Mesodermal cell (in vitro differentiated cells): ENCODE results near the gene DLST. TPM values are rescaled to one million over a fixed set of nuclear protein-coding genes. Genes with fewer than 3 reads are reported as not detected.

Experiments used
- H3K27ac ChIP-seq: 2 replicates; pipeline ENCODE4 v1.7.0; 2013; ENCODE audit warnings: mild to moderate bottlenecking, low read depth, low read length, moderate library complexity; ENCODE audit not compliant: severe bottlenecking
- H3K36me3 ChIP-seq: 2 replicates; pipeline ENCODE4 v1.7.1; 2013; ENCODE audit warnings: mild to moderate bottlenecking, low read length, moderate library complexity; ENCODE audit not compliant: control insufficient read depth, insufficient read depth
- H3K4me1 ChIP-seq: one replicate; pipeline ENCODE4 v1.7.1; 2013; ENCODE audit warnings: mild to moderate bottlenecking, low read length; ENCODE audit not compliant: insufficient read depth, control insufficient read depth, poor library complexity, severe bottlenecking
- H3K4me3 ChIP-seq: 2 replicates; pipeline ENCODE4 v1.7.0; 2013; ENCODE audit warnings: low read length, control low read depth, mild to moderate bottlenecking; ENCODE audit not compliant: insufficient read depth, poor library complexity, severe bottlenecking; ENCODE audit errors: extremely low read depth
- H3K9me3 ChIP-seq: 2 replicates; pipeline ENCODE4 v1.7.1; 2013; ENCODE audit warnings: mild to moderate bottlenecking, low read length, moderate library complexity; ENCODE audit not compliant: control insufficient read depth
- WGBS, 2 experiments: methylation state at CpG; one replicate each; pipeline ENCODE4 v1.1.5; 2013; ENCODE audit warnings: missing lambda C conversion rate in 2 of 2; ENCODE audit not compliant: insufficient coverage in 2 of 2; 5-methylcytosine and 5-hydroxymethylcytosine counted together
- polyA plus RNA-seq, 2 experiments: library from polyadenylated mRNA; stranded (reverse); fragments of 50-300 nt; gene quantifications; one replicate each; pipeline ENCODE4 v1.2.3, GENCODE V29; 2013

DLST gene
- polyA plus RNA-seq (2013, experiment 1 of 2): 83.8 TPM
- 76.4 TPM for polyA plus RNA-seq (2013, experiment 2 of 2)

DNA sequence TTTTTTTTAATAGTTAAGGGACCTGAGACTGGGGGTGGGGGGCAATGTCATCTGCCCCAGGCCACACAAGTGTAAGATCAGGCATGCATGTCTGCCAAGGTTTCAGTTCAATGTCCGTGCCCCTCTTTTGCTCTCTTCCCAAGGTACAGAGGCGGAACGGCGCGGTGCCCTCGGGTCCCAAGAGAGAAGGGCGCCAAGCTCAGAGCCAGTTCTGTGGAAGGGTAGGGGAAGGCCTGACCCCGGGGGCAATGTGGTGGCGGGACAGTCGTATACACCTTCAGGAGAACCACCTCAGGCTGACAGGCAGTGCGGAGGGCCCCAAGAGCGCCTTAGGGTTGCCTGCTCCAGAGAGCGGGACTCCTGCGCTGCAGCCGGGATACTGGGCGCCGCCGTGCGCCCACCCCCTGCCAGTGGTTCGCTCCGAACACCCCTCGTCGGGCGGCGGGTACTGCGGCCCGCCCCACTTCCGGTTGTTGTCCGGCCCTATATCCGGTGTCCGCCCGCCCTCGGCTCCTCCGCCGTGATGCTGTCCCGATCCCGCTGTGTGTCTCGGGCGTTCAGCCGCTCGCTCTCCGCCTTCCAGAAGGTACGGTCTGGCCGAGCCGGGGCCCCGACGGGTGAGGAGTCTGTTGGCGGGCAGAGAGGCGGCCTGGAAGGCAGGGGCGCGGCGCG lies at the start of gene DLST:
Gene DLST (plus strand): TSS at position 486 of the 672 bp plus-strand sequence. CDS start 38 bp downstream, at position 524.
- H3K4me3 ChIP-seq: peak within 1 kb of the TSS; percentile 95
- H3K9me3 ChIP-seq: no peaks in the 10 kb centered on the region
- WGBS, 2 experiments: 0% methylated on average over 45 to 46 of the region's 53 CpGs
- peaks cover 25% of the 10 kb centered on the region for H3K4me1 ChIP-seq
- peak within 1 kb of the TSS; percentile 83 for H3K27ac ChIP-seq
- peaks cover 30% of the 10 kb centered on the region for H3K36me3 ChIP-seq

DNA sequence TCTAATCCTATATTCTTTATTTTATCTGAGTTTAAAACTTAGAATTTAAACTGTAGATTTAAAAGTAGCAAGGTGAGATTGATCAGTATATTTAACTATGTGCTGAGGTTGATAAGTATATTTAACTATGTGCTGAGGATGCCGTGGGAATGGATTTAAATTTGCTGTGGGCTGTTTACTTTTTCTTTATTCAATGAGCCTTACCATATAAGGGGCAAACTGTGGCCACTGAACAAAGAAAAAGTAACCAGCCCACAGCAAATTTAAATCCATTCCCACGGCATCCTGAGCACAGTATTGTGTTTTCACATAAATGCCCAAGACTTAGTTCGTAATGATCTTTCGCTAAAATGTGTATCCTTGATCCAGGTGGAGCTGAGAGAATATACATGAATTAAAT lies 48.9 kb upstream of the DLST start:
- WGBS, 2 experiments: 100% methylated on average over 1 of the region's 4 CpGs
- H3K27ac ChIP-seq: no peak overlapping the region
- H3K4me3 ChIP-seq: no peak overlapping the region
- H3K9me3 ChIP-seq: no peaks in the 10 kb centered on the region
- H3K4me1 ChIP-seq: no peaks in the 10 kb centered on the region
- H3K36me3 ChIP-seq: peaks cover 53% of the 10 kb centered on the region

DNA sequence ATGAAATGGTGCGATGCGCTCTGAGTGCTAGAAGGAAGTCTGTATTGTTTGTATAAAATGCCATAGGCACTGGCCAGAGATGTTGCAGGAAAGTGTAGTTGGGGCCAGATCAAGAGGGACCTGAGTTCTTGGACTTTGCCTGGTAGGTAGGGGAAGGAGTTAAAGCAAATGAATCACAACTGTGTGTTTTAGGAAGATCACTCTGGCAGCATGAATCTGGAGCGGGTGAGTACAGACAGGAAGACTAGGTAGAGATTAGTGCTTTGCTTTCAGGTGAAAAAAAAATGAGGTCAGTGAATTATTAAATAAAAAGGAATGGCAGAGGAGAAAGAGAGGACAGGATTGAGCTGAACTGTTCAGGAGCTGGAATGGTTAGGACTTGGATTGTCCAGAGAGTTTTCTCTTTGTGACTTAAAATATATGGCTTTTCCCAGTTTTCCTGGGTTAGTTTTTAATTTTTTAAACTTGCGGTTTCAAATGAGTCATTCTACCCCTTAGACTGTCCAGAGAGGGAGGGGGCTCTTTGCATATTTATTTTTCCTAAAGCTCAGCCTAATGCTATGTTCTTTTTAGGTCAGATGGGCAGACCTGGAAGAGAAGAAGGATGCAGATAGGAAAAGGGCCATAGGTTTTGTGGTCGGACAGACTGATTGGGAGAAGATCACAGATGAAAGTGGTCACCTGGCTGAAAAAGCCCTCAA lies 46.9 kb upstream of the DLST start:
- Histone ChIP-seq H3K36me3 (peaks cover 38% of the 10 kb centered on the region), H3K27ac (no peak overlapping the region), H3K4me1 (no peaks in the 10 kb centered on the region), H3K9me3 (no peaks in the 10 kb centered on the region), H3K4me3 (no peak overlapping the region)
- WGBS, 2 experiments: 92 to 98% methylated on average over 4 of the region's 5 CpGs

DNA sequence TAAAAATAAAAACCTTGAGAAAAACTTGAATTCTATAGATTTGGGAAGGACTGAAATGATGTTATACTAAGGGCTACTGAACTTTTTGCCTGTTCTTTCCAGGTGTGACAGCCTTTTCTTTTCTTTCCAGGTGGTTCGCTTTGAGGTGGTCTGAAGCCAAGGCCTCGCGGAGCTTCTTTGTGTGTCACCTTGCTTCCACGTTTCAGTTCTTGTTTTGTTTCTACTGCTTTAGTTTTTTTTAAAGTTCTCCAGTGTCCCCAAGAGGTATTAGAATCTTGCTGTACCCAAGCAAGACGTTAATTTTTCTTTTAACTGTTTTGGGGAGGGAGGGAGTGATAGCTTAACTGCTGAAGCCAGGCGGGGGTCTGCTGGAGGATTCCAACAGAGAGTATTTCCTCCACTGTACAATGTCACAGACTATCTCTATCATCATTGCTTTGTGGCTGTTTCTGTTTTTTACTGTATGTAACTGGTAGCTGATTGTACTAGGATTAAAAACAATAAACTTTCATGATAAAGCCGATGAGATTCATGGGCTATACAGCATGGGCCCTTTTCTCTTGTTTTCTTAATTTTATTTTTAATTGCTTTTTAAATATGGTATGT lies 46.0 kb upstream of the DLST start:
- Histone ChIP-seq H3K4me1 (no peaks in the 10 kb centered on the region), H3K27ac (no peak overlapping the region), H3K36me3 (peaks cover 38% of the 10 kb centered on the region), H3K4me3 (no peak overlapping the region), H3K9me3 (no peaks in the 10 kb centered on the region)
- 79 to 81% methylated on average over 4 of the region's 7 CpGs for WGBS, 2 experiments

DNA sequence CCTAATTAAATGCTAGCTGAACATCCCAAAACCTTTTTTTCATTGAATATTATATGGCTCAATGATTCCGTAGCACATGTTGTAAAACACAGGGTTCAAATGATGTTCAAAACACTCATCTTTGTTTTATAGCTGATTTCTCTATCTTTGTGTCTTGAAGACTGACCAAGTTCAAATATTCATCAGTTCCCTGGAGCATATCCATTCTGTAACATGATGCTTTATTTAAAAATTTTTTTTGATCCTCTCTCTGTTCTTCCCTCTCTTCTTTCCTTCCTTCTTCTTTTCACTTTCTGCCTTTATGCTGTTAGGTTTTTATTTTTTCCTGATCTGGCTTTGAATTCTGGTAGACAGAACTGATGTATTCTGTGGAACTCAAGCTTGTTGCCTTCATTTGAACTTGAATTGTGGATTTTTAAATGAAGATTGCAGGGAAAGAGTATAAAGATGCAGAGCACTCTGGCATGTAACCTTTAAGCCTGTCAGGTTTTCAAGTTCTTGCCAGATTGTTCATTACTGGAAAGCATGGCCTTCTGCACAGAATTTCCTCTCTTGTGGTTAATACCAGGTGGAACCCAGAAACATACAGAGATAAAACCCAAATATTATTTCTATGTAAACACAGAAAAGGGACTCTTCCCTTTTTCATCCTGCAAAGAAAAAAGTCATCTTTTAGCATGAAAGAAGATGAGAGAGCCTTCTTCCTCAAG lies 45.3 kb upstream of the DLST start:
- no peak overlapping the region for H3K27ac ChIP-seq
- peaks cover 31% of the 10 kb centered on the region for H3K36me3 ChIP-seq
- no peaks in the 10 kb centered on the region for H3K4me1 ChIP-seq
- no peaks in the 10 kb centered on the region for H3K9me3 ChIP-seq
- no peak overlapping the region for H3K4me3 ChIP-seq
- no CpG with 5 or more reads among the region's 1 CpG for WGBS, 2 experiments

DNA sequence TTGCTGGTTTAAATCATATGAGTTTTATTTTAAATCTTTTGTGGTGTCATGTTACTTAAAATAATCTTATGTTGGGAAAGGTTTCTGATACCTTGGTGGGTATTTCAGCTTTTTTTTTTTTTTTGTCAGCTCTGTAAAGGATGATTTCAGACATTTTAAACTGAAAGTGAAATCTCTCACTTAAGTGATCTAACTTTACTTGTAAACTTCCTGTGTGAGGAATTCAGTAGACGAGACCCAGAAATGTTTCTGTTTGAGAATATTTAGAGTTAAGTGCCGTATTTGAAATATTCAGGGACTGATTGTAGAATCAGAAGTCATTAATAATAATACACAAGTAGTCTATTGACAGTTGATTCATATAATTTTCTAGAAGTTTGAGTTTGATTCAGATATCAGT lies 43.5 kb upstream of the DLST start:
- WGBS, 2 experiments: 100% methylated on average over 1 of the region's 2 CpGs; no CpG with 5 or more reads in 1 of the 2 experiments
- peaks cover 28% of the 10 kb centered on the region for H3K36me3 ChIP-seq
- H3K27ac ChIP-seq: no peak overlapping the region
- no peaks in the 10 kb centered on the region for H3K9me3 ChIP-seq
- no peaks in the 10 kb centered on the region for H3K4me1 ChIP-seq
- no peak overlapping the region for H3K4me3 ChIP-seq

DNA sequence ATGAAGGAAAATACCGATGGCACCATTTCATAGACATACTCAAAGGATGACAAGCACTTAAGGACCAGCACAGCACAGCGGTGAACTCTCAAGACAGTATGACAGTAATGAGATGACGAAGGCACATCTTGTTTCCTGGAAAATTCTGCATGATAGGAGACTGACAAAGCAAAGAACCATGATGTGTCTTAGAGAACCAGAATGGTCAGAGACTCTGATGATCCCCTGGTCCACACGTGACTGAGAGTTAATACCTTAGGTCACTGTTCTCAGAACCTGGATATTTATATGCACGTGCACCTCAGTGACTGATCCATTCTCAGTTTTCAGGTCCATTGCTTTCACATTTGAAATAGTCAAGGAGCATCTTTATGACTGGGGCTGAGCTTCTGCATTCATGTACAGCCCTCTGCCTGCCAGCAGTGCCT lies 41.1 kb upstream of the DLST start:
- no peaks in the 10 kb centered on the region for H3K4me1 ChIP-seq
- no peak overlapping the region for H3K4me3 ChIP-seq
- peaks cover 21% of the 10 kb centered on the region for H3K36me3 ChIP-seq
- H3K9me3 ChIP-seq: no peaks in the 10 kb centered on the region
- WGBS, 2 experiments: 77 to 85% methylated on average over 4 to 5 of the region's 5 CpGs
- no peak overlapping the region for H3K27ac ChIP-seq

DNA sequence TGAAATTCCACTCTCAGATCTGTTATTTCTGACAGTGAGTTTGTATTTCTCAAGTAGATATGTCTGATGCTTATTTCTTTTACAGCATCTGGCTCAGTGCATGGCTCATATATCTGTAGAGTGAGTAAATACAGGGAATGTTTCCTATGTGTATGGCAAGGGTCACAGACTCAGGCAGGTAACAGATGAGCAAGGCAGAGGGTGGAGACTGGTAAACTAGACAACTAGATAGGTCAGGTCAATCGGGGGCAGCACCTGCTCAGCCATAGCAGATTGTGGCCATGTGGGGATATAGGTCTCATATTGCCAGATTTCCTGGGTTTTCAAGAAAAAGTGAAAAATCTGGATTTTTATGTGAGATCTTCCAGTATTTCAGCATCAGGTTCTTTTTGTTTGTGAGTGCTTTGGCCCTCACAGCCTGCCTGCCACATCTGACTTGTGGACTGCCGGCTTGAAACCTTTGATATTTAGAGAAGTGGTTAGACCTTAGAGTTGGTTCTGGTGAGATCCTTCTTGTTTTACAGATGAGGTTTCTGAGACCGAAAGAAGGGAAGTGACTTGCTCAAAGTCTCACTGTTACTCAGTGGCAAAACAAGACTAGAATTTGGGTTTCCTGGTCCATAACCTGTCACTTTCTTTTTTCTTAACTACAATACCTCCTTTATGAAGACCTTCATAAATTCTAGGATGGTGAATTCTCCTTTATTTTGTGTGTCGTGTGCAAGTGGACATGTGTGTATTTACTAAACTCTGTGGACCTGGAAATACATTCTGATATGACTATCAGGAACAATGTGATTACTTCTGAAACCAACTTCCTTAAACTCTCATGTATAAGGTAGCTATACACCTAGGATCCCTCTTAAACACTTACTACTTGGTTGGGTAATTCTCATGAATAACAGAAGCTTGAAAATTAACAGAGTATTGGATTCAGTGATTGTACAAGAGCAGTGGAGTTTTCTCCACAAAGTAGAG lies 40.2 kb upstream of the DLST start:
- no peaks in the 10 kb centered on the region for H3K4me1 ChIP-seq

DNA sequence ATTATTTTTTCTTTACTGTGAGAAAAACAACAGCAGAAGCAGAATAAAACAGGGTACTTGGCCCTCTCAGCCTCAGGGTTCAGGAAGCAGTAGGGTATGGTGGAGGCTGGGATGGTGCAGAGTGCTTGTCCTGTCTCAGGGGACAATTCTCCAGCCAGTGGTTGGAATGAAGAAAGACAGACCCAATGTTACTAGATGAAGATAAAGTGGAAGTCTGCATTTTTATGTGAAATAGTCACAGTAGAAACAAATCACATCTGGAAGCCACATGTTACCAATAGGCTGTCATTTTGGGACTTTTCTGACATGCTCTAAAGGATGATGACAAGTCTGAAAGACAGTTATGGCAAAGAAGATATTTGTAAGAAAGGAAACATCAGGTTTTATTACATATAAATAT lies 38.1 kb upstream of the DLST start:
- Histone ChIP-seq H3K4me1 (no peaks in the 10 kb centered on the region), H3K9me3 (no peaks in the 10 kb centered on the region), H3K27ac (no peak overlapping the region), H3K4me3 (no peak overlapping the region), H3K36me3 (peaks cover 13% of the 10 kb centered on the region)

More for the DNA sequence above, 40.2 kb upstream of the DLST start:
- Histone ChIP-seq H3K27ac (no peak overlapping the region), H3K4me3 (no peak overlapping the region), H3K36me3 (peaks cover 15% of the 10 kb centered on the region), H3K9me3 (no peaks in the 10 kb centered on the region)
- WGBS, 2 experiments: 97 to 100% methylated on average over 2 to 3 of the region's 4 CpGs

DNA sequence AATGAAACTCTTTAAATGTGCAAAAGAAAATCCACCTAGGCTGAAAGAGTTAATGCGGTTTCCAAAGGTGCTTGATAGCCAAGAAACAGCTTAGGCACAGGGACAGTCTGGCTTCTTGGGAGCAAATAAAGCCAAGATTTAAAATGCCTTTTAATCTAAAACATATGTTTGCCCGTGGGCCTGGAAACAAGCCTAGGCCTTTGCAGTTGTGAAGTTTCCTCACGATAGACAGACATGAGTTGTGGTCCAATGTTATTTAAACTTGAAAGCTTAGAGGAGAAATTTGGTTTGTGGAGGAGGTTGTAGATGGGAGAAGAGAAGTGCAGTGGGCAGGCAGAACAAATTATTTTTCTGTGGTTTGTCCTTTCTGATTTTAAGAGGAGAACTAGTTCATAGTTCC lies 35.5 kb upstream of the DLST start:
- 86 to 93% methylated on average over 2 of the region's 3 CpGs for WGBS, 2 experiments
- Histone ChIP-seq H3K9me3 (no peaks in the 10 kb centered on the region), H3K4me1 (no peaks in the 10 kb centered on the region), H3K27ac (no peak overlapping the region), H3K4me3 (no peak overlapping the region), H3K36me3 (no peaks in the 10 kb centered on the region)
